GM12878 (cell line): ENCODE data around the gene PALLD. TPM values are rescaled to one million over a fixed set of nuclear protein-coding genes. Genes with fewer than 3 reads are reported as not detected.

Source experiments
- ATAC-seq: fragments of 200-7000 bp; cut with Tn5 transposase; 3 replicates; pipeline ENCODE4 v1.9.1; 2020; ENCODE audit warnings: mild to moderate bottlenecking, moderate library complexity
- BruUV-seq: library from RNA; stranded (reverse); fragments of 400-500 nt; replicated peaks from 2 replicates; lab custom pipeline; 2021; lab: Mats Ljungman, UMichigan
- CTCF ChIA-PET: fragments of 300-600 bp; sonication (Branson Sonifier 250); formaldehyde crosslinking; extraction: SDS; loops from one replicate; lab custom pipeline; 2021; ENCODE audit warnings: inconsistent platforms; lab: Yijun Ruan, JAX
- POLR2A ChIA-PET: fragments of 350-600 bp; formaldehyde crosslinking; extraction: SDS; loops from one replicate; lab custom pipeline; 2021; ENCODE audit warnings: inconsistent platforms; lab: Charles Lee
- RAD21 ChIA-PET: fragments of 300-600 bp; sonication (Branson Sonifier 250); formaldehyde crosslinking; loops from one replicate; lab custom pipeline; 2023; ENCODE audit warnings: antibody characterized with exemption; ENCODE audit not compliant: unreplicated experiment; lab: Charles Lee
- SMC1A ChIA-PET: fragments of 300-600 bp; sonication (Branson Sonifier 250); formaldehyde crosslinking; loops from one replicate; lab custom pipeline; 2023; ENCODE audit not compliant: unreplicated experiment, uncharacterized antibody; lab: Charles Lee
- DNase-seq: peaks from one replicate; pipeline ENCODE4 v3.0.0-alpha.2; 2011; ENCODE audit warnings: low read depth, low spot score
- FAIRE-seq: peaks from 3 replicates; lab custom pipeline; 2011; peaks lifted over from hg19 to GRCh38; lab: Jason Lieb, UNC
- H2AFZ ChIP-seq: 2 replicates; pipeline ENCODE4 v1.6.0; 2011; ENCODE audit warnings: low read depth, low read length, control low read depth; ENCODE audit not compliant: control insufficient read depth
- H3K27ac ChIP-seq: 2 replicates; pipeline ENCODE4 v1.5.1; 2011; ENCODE audit warnings: control low read depth; ENCODE audit not compliant: control insufficient read depth, insufficient read depth
- H3K27me3 ChIP-seq, 2 experiments: replicated peaks in 1 of 2; 2 replicates each; pipeline versions ENCODE4 v1.6.0 to v1.6.1; 2011; ENCODE audit warnings: low read length in 1 of 2; ENCODE audit not compliant: control insufficient read depth in 2 of 2, insufficient read depth in 2 of 2
- H3K36me3 ChIP-seq, 2 experiments: 2 replicates each; pipeline ENCODE4 v1.5.1; 2011; ENCODE audit warnings: low read length in 1 of 2; ENCODE audit not compliant: control insufficient read depth in 2 of 2, insufficient read depth in 2 of 2
- H3K4me1 ChIP-seq: 2 replicates; pipeline ENCODE4 v1.6.1; 2011; ENCODE audit warnings: mild to moderate bottlenecking, low read length, moderate library complexity, mixed read lengths; ENCODE audit not compliant: control insufficient read depth, insufficient read depth
- H3K4me2 ChIP-seq: 2 replicates; pipeline ENCODE4 v1.6.0; 2011; ENCODE audit warnings: control low read depth; ENCODE audit not compliant: control insufficient read depth, insufficient read depth
- H3K4me3 ChIP-seq: fragments of 200-600 bp; sonication (generic); 2 replicates; pipeline ENCODE4 v1.5.1; 2016
- H3K79me2 ChIP-seq: 2 replicates; pipeline ENCODE4 v1.6.0; 2011; ENCODE audit warnings: low read length; ENCODE audit not compliant: control insufficient read depth, insufficient read depth
- H3K9ac ChIP-seq: 2 replicates; pipeline ENCODE4 v1.8.0; 2011; ENCODE audit warnings: low read length, control low read depth, mixed read lengths; ENCODE audit not compliant: control insufficient read depth, insufficient read depth
- H3K9me3 ChIP-seq: replicated peaks from 3 replicates; pipeline ENCODE4 v1.5.1; 2011; ENCODE audit warnings: mild to moderate bottlenecking, low read length; ENCODE audit not compliant: control insufficient read depth, insufficient read depth
- H4K20me1 ChIP-seq: 2 replicates; pipeline ENCODE4 v1.6.0; 2011; ENCODE audit not compliant: control insufficient read depth, insufficient read depth
- ATF2 ChIP-seq: IDR thresholded peaks from 2 replicates; pipeline ENCODE4 v1.6.1; 2012; ENCODE audit warnings: low read length, inconsistent platforms
- CBX3 ChIP-seq: fragments of 200-600 bp; sonication (generic); IDR thresholded peaks from 2 replicates; pipeline ENCODE4 v1.6.1; 2016; ENCODE audit warnings: low read depth, borderline replicate concordance
- EZH2 ChIP-seq: IDR thresholded peaks from 2 replicates; pipeline ENCODE4 v1.6.1; 2012; ENCODE audit warnings: low read depth, mild to moderate bottlenecking, control low read depth, inconsistent platforms, low read length, borderline replicate concordance; ENCODE audit not compliant: control insufficient read depth
- FOS ChIP-seq: IDR thresholded peaks from 3 replicates; pipeline ENCODE4 v1.6.1; 2011; ENCODE audit warnings: borderline replicate concordance; ENCODE audit not compliant: insufficient read length; ENCODE audit errors: extremely low read depth
- SREBF1 ChIP-seq: IDR thresholded peaks from 2 replicates; pipeline ENCODE4 v1.6.1; 2012; ENCODE audit warnings: mild to moderate bottlenecking, low read length
- SRF ChIP-seq, 2 experiments: IDR thresholded peaks; 2 replicates each; pipeline ENCODE4 v1.6.1; 2011; ENCODE audit warnings: low read depth in 2 of 2, low read length in 2 of 2, mild to moderate bottlenecking in 1 of 2, moderate library complexity in 1 of 2
- STAT1 ChIP-seq: fragments of 450-650 bp; conservative IDR thresholded peaks from 2 replicates; pipeline ENCODE4 v1.6.1; 2014; ENCODE audit warnings: antibody characterized with exemption, mild to moderate bottlenecking
- STAT3 ChIP-seq: IDR thresholded peaks from 2 replicates; pipeline ENCODE4 v1.6.1; 2011; ENCODE audit warnings: low read depth, low read length, improper control_type of control experiment
- TCF3 ChIP-seq: IDR thresholded peaks from 2 replicates; pipeline ENCODE4 v1.6.1; 2012; ENCODE audit warnings: low read depth, mild to moderate bottlenecking, low read length, borderline replicate concordance; ENCODE audit not compliant: insufficient read depth
- WGBS: methylation state at CpG from one replicate; pipeline ENCODE4 v1.1.6; 2016; ENCODE audit warnings: low lambda C conversion rate; ENCODE audit not compliant: insufficient replicate concordance, insufficient coverage; ENCODE audit errors: missing lambda C conversion rate; 5-methylcytosine and 5-hydroxymethylcytosine counted together
- in situ Hi-C: fragments of 300-500 bp; cut with MboI; formaldehyde crosslinking; loops from 9 replicates; pipeline ENCODE4 v1.14.3; 2018; ENCODE audit warnings: mixed read lengths
- intact Hi-C: fragments of 100-400 bp; cut with micrococcal nuclease; formaldehyde crosslinking; loops from one replicate; pipeline ENCODE4 v1.14.2; 2022; ENCODE audit not compliant: unreplicated experiment
- polyA plus RNA-seq, 11 experiments: library from polyadenylated mRNA; depleted of rRNA in 4 of 11; unstranded in 6 of 11; stranded (reverse) in 5 of 11; fragments of >200 nt; fragmentation: Nextera tagmentation in 4 of 11; fragmentation: Illumina TruSeq in 1 of 11; extraction: Ambion mirVana in 4 of 11; extraction: Trizol in 1 of 11; gene quantifications; 1 replicate in 1 of 11; 2 replicates in 10 of 11; pipeline versions ENCODE4 v1.2.1 to v1.2.3, GENCODE V29; 2011 to 2016; ENCODE audit warnings: inconsistent platforms in 2 of 11, missing spikeins in 2 of 11, low read depth in 1 of 11
- total RNA-seq, 4 experiments: library from RNA; depleted of rRNA in 3 of 4; stranded (reverse); fragments of >200 nt in 3 of 4; fragmentation: Illumina TruSeq in 1 of 4; extraction: Trizol in 1 of 4; gene quantifications; 2 replicates each; pipeline versions ENCODE4 v1.2.1 to v1.2.3, GENCODE V29; 2013 to 2021

Gene PALLD
- total and polyA plus RNA-seq, 10 of the 15 experiments (the other 5 are each of a cell fraction or from before 2014, with no cell fraction given) = 1.0 to 7.7 (median 1.7) TPM

GRCh38 chr4:168888715-168889215 lies 391.9 kb downstream of the PALLD start (continued):
- TF ChIP-seq EZH2 (no peak), STAT3 (no peak), TCF3 (no peak), STAT1 (no peak), ATF2 (no peak), FOS (no peak), SREBF1 (no peak), CBX3 (no peak), SRF (IDR thresholded peaks at IDR 0.05; ENCODE audit: low read depth in 2 of 2, low read length in 2 of 2) (no peak)

- no peak overlapping the region for H3K9ac ChIP-seq
- ChIA-PET SMC1A (interaction anchor here (0.8 kb wide), 1 partner anchor 36 kb away, joined by 3 read pairs; no protein-coding TSS in a partner anchor), POLR2A (no interaction called here), RAD21 (no interaction called here), CTCF (interaction anchor here (1.0 kb wide), 1 partner anchor 32 kb away, joined by 3 read pairs; no protein-coding TSS in a partner anchor)
- no peak overlapping the region for H3K4me3 ChIP-seq
- H3K27me3 ChIP-seq = no peaks in the 10 kb centered on the region
- no peak overlapping the region for H3K27ac ChIP-seq
- ATAC-seq (no peak), DNase-seq (no peak), FAIRE-seq (no peak)
- H3K4me1 ChIP-seq = no peaks in the 10 kb centered on the region
- no peaks in the 10 kb centered on the region for H4K20me1 ChIP-seq
- no peaks in the 10 kb centered on the region for H3K9me3 ChIP-seq
- H3K4me2 ChIP-seq = no peak overlapping the region
- in situ Hi-C loops = no loop called here
- no peak for TF ChIP-seq SREBF1
- no peaks in the 10 kb centered on the region; a peak in 1 of 4 replicates for H3K36me3 ChIP-seq
- H3K79me2 ChIP-seq = no peaks in the 10 kb centered on the region
- WGBS = 100% methylated on average over 2 of the region's 2 CpGs
- no TSS peak for BruUV-seq
- intact Hi-C loops = no loop called here
- no peak overlapping the region for H2AFZ ChIP-seq
Measured at GRCh38 chr4:168891086-168891485, 394.2 kb downstream of the PALLD start.
